Esophagus squamous epithelium (tissue), 4 donors: ENCODE data around the gene LPAR3.

Experiments
- CTCF ChIP-seq, 6 experiments: fragments of 450-650 bp in 4 of 6; fragments of 200-600 bp in 2 of 6; sonication (generic) in 2 of 6; IDR thresholded peaks; one replicate each; pipeline ENCODE4 v1.5.1; 2016 to 2019; ENCODE audit warnings: antibody characterized with exemption in 6 of 6, mild to moderate bottlenecking in 4 of 6, moderate library complexity in 4 of 6
- POLR2A ChIP-seq, 4 donors: fragments of 450-650 bp; IDR thresholded peaks; one replicate each; pipeline ENCODE4 v1.6.1; 2017; ENCODE audit warnings: antibody characterized with exemption in 4 of 4, mild to moderate bottlenecking in 4 of 4, moderate library complexity in 3 of 4

GRCh38 chr1:84800090-84801073 is 92.6 kb downstream of the LPAR3 start:
- TF ChIP-seq CTCF (IDR thresholded peaks at IDR 0.05) = no peak
- TF ChIP-seq POLR2A (IDR thresholded peaks at IDR 0.05) = no peak
